Spleen (tissue), 7 donors: ENCODE results near the gene NFU1.

Experiments used
- POLR2A ChIP-seq, 3 donors: fragments of 450-650 bp; IDR thresholded peaks; one replicate each; pipeline ENCODE4 v1.5.1; 2017; ENCODE audit warnings: antibody characterized with exemption in 3 of 3, mild to moderate bottlenecking in 1 of 3
- POLR2AphosphoS5 ChIP-seq, 3 donors: sonication (generic); formaldehyde crosslinking; IDR thresholded peaks; one replicate each; pipeline ENCODE4 v1.5.1; 2017; ENCODE audit warnings: antibody characterized with exemption in 3 of 3
- TF ChIP-seq, protein P1 (sequence below), 11 experiments: fragments of 200-600 bp in 7 of 11; fragments of 450-650 bp in 4 of 11; sonication (generic) in 4 of 11; IDR thresholded peaks in 8 of 11; conservative IDR thresholded peaks in 3 of 11; 1 replicate in 7 of 11; 2 replicates in 4 of 11; pipeline versions ENCODE4 v1.4.0 to v1.8.0; 2016 to 2021; ENCODE audit warnings: antibody characterized with exemption in 11 of 11, inconsistent platforms in 4 of 11, mild to moderate bottlenecking in 1 of 11
- donor health status: DM: no; HTN: no; CAD: no; lungs with moderate emphysema.
- donor health status: DM: no; HTN: no; CAD: no.
- donor health status: DM: no; HTN: no; CAD: no.

DNA sequence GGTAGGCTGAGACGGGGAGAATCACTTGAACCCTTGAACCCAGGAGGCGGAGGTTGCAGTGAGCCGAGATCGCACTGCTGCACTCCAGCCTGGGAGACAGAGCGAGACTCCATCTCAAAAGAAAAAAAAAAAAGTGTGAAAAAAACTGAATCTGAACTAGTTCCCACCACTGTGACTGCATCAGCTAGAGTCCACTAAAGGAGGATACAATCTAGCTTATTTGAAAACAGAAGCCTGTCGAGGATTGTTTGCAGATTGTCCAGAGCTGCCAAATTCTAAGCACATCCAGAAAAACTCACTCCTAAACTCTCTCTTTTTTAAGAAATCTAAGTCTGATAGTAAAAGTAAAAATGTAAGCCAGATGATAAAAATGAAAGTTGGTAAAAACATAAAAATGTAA lies 60.8 kb downstream of the NFU1 start:
- TF ChIP-seq, protein P1, sequence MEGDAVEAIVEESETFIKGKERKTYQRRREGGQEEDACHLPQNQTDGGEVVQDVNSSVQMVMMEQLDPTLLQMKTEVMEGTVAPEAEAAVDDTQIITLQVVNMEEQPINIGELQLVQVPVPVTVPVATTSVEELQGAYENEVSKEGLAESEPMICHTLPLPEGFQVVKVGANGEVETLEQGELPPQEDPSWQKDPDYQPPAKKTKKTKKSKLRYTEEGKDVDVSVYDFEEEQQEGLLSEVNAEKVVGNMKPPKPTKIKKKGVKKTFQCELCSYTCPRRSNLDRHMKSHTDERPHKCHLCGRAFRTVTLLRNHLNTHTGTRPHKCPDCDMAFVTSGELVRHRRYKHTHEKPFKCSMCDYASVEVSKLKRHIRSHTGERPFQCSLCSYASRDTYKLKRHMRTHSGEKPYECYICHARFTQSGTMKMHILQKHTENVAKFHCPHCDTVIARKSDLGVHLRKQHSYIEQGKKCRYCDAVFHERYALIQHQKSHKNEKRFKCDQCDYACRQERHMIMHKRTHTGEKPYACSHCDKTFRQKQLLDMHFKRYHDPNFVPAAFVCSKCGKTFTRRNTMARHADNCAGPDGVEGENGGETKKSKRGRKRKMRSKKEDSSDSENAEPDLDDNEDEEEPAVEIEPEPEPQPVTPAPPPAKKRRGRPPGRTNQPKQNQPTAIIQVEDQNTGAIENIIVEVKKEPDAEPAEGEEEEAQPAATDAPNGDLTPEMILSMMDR (IDR thresholded peaks at IDR 0.05 in 8 of 11, conservative IDR thresholded peaks at IDR 0.05 in 3 of 11) = no peak
- TF ChIP-seq POLR2A (IDR thresholded peaks at IDR 0.05) (no peak), POLR2AphosphoS5 (IDR thresholded peaks at IDR 0.05) (no peak)
